ENCODE results near the gene SMIM14.
"Not testable (repeated sequence)": the region's sequence is repeated elsewhere in the genome, so short reads cannot be mapped to it uniquely, and the experiment has no call there.

SMIM14 gene
- 0.42 to 39.8 (median 11.2) reads per million in 3 experiments for total RNA-seq

DNA sequence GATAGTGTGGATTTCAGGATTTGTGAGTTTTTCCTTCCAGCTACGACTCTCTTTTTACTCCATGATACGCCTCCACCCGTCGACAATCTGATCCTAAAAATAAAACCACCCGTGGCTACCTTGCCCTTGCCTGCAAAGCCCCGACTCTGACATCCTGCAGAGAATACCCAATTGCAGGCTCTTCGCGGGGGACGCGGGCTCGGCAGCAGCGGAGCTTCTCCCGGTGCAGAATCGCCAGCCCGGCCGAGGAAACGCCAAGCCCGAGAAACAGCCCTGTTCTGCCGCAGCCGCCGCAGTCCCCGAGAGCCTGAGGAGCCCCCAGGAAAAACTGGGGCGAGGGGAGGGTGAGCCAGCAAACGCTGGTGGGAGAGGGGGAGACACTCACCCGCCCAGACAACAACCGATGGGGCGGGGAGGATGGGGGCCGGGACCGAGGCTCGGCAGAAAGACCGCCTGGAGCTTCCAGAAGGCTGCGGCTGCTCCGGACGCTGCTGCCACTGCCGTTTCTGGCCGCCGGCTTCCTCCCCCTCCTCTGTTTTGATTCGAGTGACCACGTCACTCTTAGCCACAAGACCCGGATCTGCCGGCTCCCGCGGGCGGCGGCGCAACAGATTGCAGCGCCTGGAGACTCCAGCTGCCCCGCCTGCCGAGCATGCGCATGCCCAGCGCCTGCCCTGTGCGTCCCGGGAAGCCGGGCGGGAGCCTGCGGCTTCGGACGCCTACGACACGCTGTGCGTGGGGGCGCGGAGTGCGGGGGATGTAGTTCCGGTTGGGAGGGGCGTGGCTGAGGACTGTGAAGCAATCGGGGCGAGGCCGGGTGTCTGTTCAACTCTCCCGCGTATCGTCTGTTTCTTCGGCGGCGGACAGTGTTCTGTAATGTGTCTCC lies at the start of gene SMIM14:
Gene SMIM14 (minus strand): TSS at position 512 of the 886 bp plus-strand sequence. CDS start 33,720 bp downstream, outside the sequence.
- peak; percentile 87 for DNase-seq

DNA sequence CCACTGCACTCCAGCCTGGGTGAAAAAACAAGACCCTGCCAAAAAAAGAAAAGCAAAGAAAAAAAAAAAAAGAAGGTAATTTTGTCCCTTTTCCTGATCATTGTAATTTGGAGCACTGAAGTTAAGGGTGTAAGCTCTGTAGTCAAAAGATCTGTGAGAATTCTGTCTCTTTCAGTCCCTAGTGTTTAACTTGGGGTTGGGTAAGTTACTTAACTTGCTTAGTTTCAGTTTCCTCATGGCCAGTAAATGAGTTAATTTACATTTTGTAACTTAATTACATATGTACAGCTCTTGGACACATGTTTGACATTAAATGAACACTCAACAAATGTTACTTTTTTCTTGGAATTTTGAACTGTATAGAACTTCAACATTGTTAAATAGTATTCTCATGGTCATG lies 48.3 kb upstream of the SMIM14 start:
- DNase-seq: no peak

DNA sequence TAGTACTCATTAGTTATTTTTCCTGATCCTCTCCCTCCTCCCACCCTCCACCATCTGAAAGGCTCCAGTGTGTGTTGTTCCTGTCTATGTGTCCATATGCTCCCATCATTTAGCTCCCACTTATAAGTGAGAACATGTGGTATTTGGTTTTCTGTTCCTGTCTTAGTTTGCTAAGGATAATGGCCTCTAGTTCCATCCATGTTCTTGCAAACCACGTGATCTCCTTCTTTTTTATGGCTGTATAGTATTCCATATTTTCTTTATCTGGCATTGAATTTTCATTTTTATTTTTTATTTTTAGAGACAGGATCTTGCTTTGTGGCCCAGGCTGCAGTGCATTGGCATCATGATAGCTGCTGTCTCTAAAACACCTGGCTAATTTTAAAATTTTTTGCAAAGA lies 47.3 kb upstream of the SMIM14 start:
- DNase-seq: no peak

DNA sequence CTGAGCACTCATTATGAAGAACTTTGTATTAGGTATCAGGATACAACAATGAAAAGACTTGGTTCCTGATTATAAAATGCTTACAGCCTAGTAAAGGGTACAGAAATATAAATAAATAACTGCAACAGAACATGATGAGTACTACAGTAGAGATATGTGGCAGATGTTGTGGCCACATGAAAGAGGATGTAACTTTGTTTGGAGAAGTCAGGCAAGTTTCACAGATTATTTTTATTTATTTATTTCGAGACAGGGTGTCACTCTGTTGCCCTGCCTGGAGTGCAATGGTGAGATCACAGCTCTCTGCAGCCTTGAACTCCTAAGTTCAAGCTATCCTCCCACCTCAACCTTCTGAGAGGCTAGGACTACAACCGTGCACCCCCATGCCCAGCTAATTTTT lies 43.5 kb upstream of the SMIM14 start:
- no peak for DNase-seq

DNA sequence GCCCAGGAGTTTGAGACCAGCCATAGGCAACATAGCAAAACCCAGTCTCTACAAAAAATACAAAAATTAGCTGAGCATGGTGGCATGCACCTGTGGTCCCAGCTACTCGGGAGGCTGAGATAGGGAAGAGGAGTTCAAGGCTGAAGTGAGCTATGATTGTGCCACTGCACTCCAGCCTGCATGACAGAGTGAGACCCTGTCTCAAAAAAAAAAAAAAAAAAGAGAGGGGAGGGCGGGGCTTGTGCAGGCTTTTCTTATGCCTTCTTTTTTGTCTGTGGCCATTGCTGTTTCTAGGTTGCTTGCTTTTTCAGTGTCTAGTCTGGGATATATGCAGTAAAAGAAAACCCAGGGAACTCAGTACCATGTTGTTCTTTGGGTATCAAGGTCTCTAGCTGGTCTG lies 42.3 kb upstream of the SMIM14 start:
- DNase-seq: not testable (repeated sequence)

DNA sequence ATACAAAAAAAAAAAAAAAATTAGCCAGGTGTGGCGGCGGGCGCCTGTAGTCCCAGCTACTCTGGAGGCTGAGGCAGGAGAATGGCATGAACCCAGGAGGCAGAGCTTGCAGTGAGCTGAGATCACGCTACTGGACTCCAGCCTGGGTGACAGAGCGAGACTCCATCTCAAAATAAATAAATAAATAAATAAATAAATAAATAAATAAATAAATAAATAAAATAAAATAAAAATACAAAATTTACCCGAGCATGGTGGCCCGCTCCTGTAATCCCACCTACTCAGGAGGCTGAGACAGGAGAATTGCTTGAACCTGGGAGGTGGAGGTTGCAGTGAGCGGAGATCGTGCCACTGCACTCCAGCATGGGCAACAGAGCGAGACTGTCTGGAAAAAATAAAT lies 37.0 kb upstream of the SMIM14 start:
- not testable (repeated sequence) for DNase-seq

DNA sequence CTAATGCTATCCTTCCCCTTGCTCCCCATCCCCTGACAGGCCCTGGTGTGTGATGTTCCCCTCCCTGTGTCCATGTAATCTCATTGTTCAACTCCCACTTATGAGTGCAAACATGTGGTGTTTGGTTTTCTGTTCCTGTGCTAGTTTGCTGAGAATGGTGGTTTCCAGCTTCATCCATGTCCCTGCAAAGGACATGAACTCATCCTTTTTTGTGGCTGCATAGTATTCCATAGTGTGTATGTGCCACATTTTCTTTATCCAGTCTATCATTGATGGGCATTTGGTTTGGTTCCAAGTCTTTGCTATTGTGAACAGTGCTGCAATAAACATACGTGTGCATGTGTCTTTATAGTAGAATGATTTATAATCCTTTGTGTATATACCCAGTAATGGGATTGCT lies 31.6 kb upstream of the SMIM14 start:
- DNase-seq: not testable (repeated sequence)

DNA sequence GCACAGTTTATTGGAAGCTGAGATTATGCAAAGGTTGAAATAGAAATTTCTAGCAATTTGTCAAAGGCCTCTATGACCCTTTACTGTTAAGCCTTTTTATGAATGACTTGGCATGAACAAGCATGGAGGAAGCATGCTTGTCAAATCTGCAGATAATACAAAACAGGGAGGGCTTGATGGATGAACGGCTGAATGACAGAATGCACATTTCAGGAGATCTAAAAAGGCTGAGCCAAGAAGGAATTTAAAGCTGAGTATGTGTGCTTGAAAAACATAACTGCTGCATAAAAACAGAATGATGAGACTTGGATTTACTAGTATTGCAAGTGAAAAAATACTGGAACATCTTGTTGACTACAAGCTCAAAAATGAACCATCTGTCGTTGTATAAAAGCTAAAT lies 30.2 kb upstream of the SMIM14 start:
- no peak for DNase-seq

DNA sequence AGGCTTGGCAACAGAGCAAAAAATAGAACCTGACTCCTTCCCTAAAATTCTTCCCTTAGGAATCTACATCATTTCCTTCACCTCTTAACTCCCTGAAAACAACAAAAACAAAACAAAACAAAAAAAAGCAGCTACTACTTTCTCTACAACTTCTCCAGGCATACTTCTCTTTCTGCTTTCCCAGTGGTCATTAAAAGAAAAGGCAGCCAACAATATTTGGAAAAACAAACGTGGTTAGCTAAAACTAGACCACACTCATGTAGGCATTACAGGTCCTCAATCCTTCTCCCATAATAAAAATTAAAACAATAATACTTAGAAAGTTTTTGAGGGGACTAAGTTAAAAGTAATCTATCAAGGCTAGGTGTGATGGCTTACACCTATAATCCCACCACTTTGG lies 29.0 kb upstream of the SMIM14 start:
- no peak for DNase-seq

DNA sequence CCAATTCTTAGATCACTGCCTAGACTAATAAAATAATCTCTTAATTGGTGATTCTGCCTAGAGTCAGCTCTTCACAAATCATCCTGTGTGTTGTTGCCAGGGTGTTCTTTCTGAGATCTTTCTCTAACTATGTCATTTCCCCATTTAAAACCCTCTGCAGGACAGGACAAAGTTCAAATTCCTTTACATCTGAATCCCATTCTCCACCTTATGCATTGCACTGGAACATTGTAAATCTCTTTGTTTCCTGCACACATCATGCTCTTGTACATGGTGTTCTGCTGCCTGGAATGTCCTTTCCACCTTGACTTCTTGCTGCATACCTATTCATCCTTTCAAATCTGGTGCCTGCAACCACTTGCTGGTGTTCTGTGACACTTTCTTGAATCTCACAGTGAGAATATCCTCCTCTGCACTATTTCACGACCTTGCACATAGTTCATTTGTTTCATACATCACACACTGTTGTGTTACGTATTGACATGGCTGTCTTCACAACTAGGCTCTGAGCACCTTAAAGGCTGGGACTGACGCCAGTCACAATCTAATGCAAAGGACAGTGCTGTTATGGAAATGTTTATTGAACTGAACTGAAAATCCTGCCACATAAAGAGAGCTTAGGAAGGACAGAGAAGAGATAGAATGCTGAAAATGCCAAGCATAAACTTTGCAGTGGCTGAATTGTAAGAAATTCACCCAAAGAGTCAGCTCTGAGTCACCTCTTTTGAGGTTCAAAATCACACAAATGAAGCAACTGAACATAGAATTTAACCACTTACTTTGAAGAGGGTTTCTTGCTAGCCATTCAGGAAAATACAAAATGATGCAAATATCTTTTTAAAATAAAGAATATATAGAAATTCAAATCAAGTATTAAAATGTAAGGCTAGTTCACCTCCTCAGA lies 26.4 kb upstream of the SMIM14 start:
- no peak for DNase-seq

DNA sequence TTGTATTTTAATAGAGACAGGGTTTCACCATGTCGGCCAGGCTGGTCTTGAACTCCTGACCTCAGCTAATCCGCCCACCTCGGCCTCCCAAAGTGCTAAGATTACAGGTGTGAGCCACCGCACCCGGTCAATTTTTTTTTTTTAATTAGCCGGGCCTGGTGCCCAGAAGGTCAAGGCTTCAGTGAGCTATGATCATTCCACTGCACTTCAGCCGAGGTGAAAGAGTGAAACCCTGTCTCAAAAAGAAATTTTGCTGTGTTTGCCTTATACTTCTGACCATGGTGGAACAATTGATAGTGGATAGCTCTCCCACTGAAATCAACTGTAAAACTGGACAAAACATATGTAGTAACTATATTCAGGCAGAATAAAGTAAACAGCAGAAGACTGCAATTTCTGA lies 24.0 kb upstream of the SMIM14 start:
- no peak for DNase-seq

DNA sequence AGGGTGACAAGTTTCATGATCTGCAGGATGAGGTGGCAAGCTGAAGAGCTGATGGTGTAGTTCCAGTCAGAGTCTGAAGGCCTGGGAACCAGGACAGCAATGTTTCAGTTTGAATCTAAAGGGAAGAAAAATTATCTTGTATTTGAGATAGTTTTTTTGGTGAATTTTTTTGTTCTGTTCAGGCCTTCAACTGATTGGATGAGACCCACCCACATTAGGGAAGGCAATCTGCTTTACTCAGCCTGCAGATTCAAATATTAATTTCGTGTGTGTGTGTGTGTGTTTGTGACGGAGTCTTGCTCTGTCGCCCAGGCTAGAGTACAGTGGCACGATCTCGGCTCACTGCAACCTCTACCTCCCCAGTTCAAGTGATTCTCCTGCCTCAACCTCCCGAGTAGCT lies 22.1 kb upstream of the SMIM14 start:
- DNase-seq: no peak

DNA sequence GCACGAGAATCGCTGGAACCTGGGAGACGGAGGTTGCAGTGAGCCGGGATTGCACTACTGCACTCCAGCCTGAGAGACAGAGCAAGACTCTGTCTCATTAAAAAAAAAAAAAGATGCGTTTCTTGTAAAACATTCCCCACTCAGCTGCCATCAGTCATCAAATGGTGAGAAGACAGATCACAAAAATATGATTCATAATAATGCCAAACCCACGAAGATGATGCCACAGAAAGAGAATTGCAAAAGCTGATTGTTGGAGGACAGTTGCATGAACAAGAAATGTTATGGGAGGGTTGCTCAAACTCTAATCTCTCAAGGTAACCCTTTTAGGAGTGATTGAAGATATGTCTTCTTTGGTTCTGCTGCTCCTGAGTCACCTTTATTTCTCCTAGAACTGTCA lies 21.4 kb upstream of the SMIM14 start:
- no peak for DNase-seq

DNA sequence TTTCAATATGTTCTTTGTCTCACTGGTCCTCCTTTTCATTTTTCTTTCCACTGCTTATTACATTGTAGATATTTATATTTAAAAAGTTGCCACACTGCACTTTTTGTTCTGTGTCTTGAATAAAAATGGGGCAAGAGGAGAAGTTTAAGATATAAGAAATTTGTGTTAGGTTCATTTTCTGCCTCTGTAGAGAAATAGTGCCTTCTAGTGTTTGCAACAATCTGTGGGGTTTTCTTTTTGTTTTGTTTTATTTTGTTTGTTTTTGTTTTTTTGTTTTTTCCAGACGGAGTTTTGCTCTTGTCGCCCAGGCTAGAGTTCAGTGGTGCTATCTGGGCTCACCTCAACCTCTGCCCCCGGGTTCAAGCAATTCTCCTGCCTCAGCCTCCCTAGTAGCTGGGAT lies 20.1 kb upstream of the SMIM14 start:
- no peak for DNase-seq

DNA sequence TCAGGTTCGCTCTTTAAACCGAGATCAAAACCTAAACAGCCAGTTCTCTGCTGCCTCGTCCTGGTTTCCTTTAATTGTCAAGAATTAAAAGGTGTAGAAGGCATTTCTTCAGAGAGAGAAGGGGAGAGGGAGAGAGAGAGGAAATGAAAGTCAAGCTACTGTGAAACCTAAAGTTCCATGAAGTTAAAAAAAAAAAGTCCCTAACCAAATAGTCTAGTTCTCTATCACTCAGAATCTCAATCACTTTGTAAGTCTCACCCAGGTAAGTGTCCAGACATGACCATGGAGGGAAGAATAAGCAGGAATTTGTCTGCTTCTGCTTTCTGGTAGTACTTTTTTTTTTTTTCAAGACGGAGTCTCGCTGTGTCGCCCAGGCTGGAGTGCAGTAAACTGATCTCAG lies 18.8 kb upstream of the SMIM14 start:
- no peak for DNase-seq

DNA sequence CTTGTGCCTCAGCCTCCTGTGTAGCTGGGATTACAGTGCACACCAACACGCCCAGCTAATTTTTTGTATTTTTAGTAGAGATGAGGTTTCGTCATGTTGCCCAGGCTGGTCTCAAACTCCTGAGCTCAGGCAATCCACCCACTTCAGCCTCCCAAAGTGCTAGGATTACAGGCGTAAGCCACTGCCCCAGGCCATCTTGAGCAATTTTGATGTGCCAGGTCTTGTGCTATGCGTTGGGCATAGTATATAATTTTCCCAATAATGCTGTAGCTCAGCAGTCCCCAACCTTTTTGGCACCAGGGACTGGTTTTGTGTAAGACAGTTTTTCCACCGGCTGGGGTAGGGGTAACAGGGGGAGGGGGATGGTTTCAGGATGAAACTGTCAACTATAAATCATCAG lies 18.0 kb upstream of the SMIM14 start:
- not testable (repeated sequence) for DNase-seq

DNA sequence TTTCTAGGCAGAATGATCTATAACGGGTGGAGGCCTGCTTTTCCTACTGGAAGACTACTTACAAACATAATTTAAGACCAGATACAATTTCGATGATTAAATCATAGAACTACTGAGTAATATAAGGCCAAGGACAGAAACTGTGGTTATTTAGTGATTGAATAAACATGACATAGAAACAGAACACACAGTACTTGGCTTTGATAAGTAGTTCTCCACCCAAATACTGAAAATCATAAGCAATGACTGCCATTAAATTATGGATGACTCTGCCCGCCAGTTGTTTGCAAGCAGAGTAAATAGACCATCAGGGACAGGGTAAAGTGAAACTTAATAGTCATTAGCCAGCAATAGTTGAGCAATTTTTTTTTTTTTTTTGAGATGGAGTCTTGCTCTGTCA lies 17.2 kb upstream of the SMIM14 start:
- no peak for DNase-seq

DNA sequence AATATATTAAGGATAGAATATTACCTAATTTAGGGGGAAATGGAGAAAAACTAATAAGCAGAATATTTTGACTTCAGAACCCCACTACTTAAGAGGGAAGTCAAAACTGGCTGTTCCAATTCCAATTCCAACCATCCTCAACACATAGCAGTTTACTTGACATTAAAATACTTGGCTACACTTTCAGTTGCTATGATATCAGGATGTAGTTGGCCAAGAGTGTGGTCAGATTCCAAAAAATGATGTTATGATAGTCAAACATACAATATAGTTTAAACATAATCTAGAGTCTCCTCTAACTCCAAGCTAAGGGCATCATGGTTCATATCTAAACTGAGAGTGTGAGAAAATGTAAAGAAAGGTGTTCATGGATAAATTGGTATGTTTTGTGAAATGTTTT lies 16.5 kb upstream of the SMIM14 start:
- DNase-seq: no peak

DNA sequence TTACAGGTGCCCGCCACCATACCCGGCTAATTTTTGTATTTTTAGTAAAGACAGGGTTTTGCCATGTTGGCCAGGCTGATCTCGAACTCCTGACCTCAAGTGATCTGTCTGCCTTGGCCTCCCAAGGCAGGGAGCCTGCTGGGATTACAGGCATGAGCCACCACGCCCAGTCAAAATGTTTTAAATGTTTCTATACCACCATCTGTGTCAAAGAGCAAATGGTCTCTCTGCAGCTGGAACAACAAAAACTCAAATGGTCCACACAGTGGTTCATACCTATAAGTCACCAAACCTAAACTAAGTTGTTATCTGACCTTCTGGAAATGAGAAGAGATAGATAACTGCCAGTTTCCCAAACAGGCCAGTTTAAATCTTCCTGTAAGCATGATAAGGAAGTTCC lies 12.9 kb upstream of the SMIM14 start:
- not testable (repeated sequence) for DNase-seq

DNA sequence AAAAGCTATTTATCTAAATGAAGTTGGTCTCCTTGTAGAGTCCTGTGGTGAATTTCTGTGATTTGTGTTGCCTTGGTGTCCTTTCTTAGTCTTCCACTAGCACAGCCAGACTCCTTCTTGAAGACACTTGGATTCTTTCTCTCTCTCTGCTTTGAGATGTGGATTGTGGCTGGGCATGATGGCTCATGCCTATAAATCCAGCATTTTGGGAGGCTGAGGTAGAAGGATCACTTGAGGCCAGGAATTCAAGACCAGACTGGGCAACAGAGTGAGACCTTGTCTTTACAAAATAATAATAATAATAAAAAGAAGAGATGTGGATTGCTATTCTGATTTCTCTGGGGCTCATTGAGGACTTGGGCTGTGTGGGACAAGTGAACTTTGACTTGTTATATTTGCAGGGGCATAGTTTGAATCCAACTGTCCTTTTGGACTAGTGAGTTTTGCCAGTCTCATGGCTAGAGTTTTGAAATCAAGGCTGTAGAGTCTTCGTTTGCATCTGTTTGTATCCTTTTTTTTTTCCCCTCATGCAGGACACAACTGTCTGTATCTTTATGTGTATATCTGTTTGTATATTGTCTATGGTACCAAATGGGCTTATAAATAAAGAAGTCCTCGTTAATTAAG lies 11.1 kb upstream of the SMIM14 start:
- DNase-seq: no peak

DNA sequence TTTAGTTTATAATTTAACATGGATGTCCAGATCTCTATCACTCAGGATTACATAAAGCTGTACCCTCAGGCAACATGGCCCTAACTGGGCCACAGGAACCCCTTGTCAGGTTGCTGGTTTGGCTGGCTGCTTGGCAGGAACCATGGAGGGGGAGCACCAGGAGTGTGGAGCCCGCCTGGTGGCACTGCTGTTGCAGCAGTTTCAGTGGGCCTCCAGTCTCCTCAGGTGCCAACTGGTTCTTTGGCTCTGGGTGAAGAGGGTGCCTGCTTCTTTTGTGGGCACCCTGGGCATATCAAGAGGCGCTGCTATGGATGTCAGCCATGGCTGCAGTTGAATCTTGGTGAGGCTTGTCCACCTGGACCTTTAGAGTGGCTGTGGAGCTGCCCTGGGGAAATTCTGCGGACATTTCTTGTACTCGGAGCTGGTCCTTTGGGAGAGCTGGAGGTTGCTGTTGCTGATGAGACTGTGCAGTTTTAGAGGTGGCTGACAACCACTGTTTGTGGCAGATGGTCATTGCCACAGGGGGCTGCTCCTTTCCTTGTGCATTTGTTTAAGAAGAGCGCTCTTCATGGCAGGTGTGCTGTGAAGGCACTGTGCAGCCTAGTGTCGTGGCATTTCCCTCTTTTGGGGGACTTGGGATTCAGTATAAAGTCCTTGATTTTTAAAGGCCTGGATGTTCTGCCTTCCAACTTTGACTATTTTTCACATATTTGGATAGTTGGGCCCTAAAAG lies 10.3 kb upstream of the SMIM14 start:
- no peak for DNase-seq

DNA sequence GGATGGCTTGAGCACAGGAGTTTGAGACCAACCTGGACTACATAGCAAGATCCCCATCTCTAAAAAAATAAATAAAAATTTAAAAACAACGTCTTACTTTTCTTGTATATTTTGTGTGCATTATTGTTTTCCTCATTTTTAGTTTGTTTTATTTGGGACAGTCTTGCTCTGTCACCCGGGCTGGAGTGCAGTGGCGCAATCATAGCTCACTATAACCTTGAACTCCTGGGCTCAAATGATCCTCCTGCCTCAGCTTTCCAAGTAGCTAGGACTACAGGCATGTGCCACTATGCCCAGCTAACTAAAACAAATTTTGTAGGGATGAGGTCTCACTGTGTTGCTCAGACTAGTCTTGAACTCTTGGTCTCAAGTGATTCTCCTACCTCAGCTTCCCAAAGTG lies 9.5 kb upstream of the SMIM14 start:
- no peak for DNase-seq

Data from central memory CD4-positive, alpha-beta T cell (primary cell).